GM21825 (cell line): ENCODE results near the gene OMD.
A peak's percentile ranks its signal among the peaks of the same experiment; 100 is the strongest.
"Not testable (repeated sequence)": the region's sequence is repeated elsewhere in the genome, so short reads cannot be mapped to it uniquely, and the experiment has no call there.

ENCODE experiments used
- ATAC-seq: cut with Tn5 transposase; IDR thresholded peaks from one replicate; pipeline ENCODE4 v1.9.1; 2021; ENCODE audit warnings: mild to moderate bottlenecking, moderate library complexity; ENCODE audit not compliant: unreplicated experiment

OMD gene

GRCh38 chr9:92414566-92414965 lies 9.7 kb downstream of the OMD start:
- no peak for ATAC-seq

GRCh38 chr9:92411157-92411556 lies 13.1 kb downstream of the OMD start:
- ATAC-seq, result not testable (repeated sequence)

- no peak for ATAC-seq
Measured at GRCh38 chr9:92408747-92409478, 15.4 kb downstream of the OMD start.

GRCh38 chr9:92407818-92408217 lies 16.5 kb downstream of the OMD start:
- ATAC-seq, result no peak

GRCh38 chr9:92406477-92406876 lies 17.8 kb downstream of the OMD start:
- peak; percentile 68 for ATAC-seq

- no peak for ATAC-seq
Measured at GRCh38 chr9:92405818-92406217, 18.5 kb downstream of the OMD start.

GRCh38 chr9:92404042-92404836 lies 20.0 kb downstream of the OMD start, which contains the start of gene OGN:
Gene OGN (minus strand): TSS chr9:92404578. CDS start chr9:92403407, 1,171 bp downstream.
- no peak for ATAC-seq

GRCh38 chr9:92402826-92403745 lies 21.2 kb downstream of the OMD start:
- ATAC-seq, result no peak

GRCh38 chr9:92402360-92402759 lies 21.9 kb downstream of the OMD start:
- ATAC-seq, result no peak

GRCh38 chr9:92397853-92398252 lies 26.4 kb downstream of the OMD start:
- no peak for ATAC-seq

GRCh38 chr9:92395617-92396016 lies 28.7 kb downstream of the OMD start:
- ATAC-seq, result no peak

GRCh38 chr9:92393686-92394085 lies 30.6 kb downstream of the OMD start:
- no peak for ATAC-seq

- no peak for ATAC-seq
Measured at GRCh38 chr9:92392690-92393089, 31.6 kb downstream of the OMD start.

GRCh38 chr9:92385953-92386352 lies 38.3 kb downstream of the OMD start:
- ATAC-seq, result no peak

GRCh38 chr9:92385477-92385876 lies 38.8 kb downstream of the OMD start:
- no peak for ATAC-seq

GRCh38 chr9:92385001-92385400 lies 39.3 kb downstream of the OMD start:
- no peak for ATAC-seq

GRCh38 chr9:92384375-92384774 lies 39.9 kb downstream of the OMD start:
- no peak for ATAC-seq

GRCh38 chr9:92381775-92382174 lies 42.5 kb downstream of the OMD start:
- no peak for ATAC-seq

GRCh38 chr9:92380603-92381002 lies 43.7 kb downstream of the OMD start:
- ATAC-seq, result no peak

GRCh38 chr9:92378865-92379560 lies 45.3 kb downstream of the OMD start:
- no peak for ATAC-seq

GRCh38 chr9:92377876-92378275 lies 46.4 kb downstream of the OMD start:
- no peak for ATAC-seq
